Activated CD8-positive, alpha-beta memory T cell treated with anti-CD3 and anti-CD28 coated beads for 36 hours (primary cell): ENCODE measurements around the gene ZNF587. TPM values are rescaled to one million over a fixed set of nuclear protein-coding genes. Genes with fewer than 3 reads are reported as not detected.

Experiments
- total RNA-seq, 2 experiments: library from RNA; stranded (reverse); gene quantifications; one replicate each; pipeline ENCODE4 v1.2.3, GENCODE V29; 2021

ZNF587 gene
- total RNA-seq, 2 experiments from 2014 or later, result 23.9 to 24.0 TPM

Other genes starting within 250 kb of the ZNF587 start
- gene ZNF530, start 250.0 kb upstream of the ZNF587 start, total RNA-seq, result 10 to 100 TPM; 10.2 to 10.8 TPM
- gene ZNF134, start 235.6 kb upstream of the ZNF587 start, total RNA-seq, result 10 to 100 TPM; 15.9 to 16.9 TPM
- 1 to 10 TPM; 5.5 to 6.6 TPM for gene ZNF211, start 216.7 kb upstream of the ZNF587 start, total RNA-seq
- gene ZSCAN4, start 180.9 kb upstream of the ZNF587 start, total RNA-seq, result not detected
- 10 to 100 TPM; 12.8 to 13.9 TPM for gene ZNF551, start 167.9 kb upstream of the ZNF587 start, total RNA-seq
- gene ZNF154, start 140.7 kb upstream of the ZNF587 start, total RNA-seq, result 1 to 10 TPM; 5.0 to 5.1 TPM
- gene ZNF671, start 122.2 kb upstream of the ZNF587 start, total RNA-seq, result 1 to 10 TPM; 8.2 to 8.4 TPM
- gene ZNF776, start 103.0 kb upstream of the ZNF587 start, total RNA-seq, result 10 to 100 TPM; 10.2 to 10.8 TPM
- 10 to 100 TPM; 13.6 to 15.4 TPM for gene ZNF586, start 80.2 kb upstream of the ZNF587 start, total RNA-seq
- gene ZNF552, start 34.9 kb upstream of the ZNF587 start, total RNA-seq, result 1 to 10 TPM; 6.4 to 7.2 TPM
- gene ZNF587B, start 19.6 kb upstream of the ZNF587 start, total RNA-seq, result 10 to 100 TPM; 27.3 to 27.5 TPM
- gene ZNF814, start 39.2 kb downstream of the ZNF587 start, total RNA-seq, result 10 to 100 TPM; 34.3 to 36.8 TPM
- 10 to 100 TPM; 15.0 to 15.3 TPM for gene ZNF417, start 66.7 kb downstream of the ZNF587 start, total RNA-seq
- gene ZNF418, start 85.5 kb downstream of the ZNF587 start, total RNA-seq, result 1 to 10 TPM; 4.4 to 4.7 TPM
- 1 to 10 TPM; 6.2 to 7.5 TPM for gene ZNF256, start 97.8 kb downstream of the ZNF587 start, total RNA-seq
- gene C19orf18, start 124.7 kb downstream of the ZNF587 start, total RNA-seq, result not detected
- gene ZNF606, start 153.0 kb downstream of the ZNF587 start, total RNA-seq, result 1 to 10 TPM; 6.3 to 6.6 TPM
- gene ZSCAN1, start 184.2 kb downstream of the ZNF587 start, total RNA-seq, result not detected
- gene ZNF135, start 209.4 kb downstream of the ZNF587 start, total RNA-seq, result under 1 TPM; 0.71 to 0.78 TPM
- gene ZSCAN18, start 248.4 kb downstream of the ZNF587 start, total RNA-seq, result 10 to 100 TPM; 19.0 to 25.6 TPM